HEK293T (cell line): Measurements from ENCODE around the gene CXXC5.

ENCODE experiments used
- BHLHE40 ChIP-seq: fragments of 450-650 bp; IDR thresholded peaks from 2 replicates; pipeline ENCODE4 v1.6.1; 2016; ENCODE audit warnings: mild to moderate bottlenecking, moderate library complexity, borderline replicate concordance
- CTBP1 ChIP-seq: fragments of 450-650 bp; IDR thresholded peaks from 2 replicates; pipeline ENCODE4 v1.6.1; 2016; ENCODE audit warnings: borderline replicate concordance
- ELF4 ChIP-seq: fragments of 450-650 bp; IDR thresholded peaks from 2 replicates; pipeline ENCODE4 v1.6.1; 2017; ENCODE audit warnings: antibody characterized with exemption
- FOXA1 ChIP-seq: fragments of 450-650 bp; IDR thresholded peaks from 2 replicates; pipeline ENCODE4 v1.6.1; 2016; ENCODE audit warnings: mild to moderate bottlenecking
- FOXM1 ChIP-seq: fragments of 450-650 bp; IDR thresholded peaks from 2 replicates; pipeline ENCODE4 v1.6.1; 2017; ENCODE audit warnings: mild to moderate bottlenecking, borderline replicate concordance
- SP1 ChIP-seq: fragments of 450-650 bp; IDR thresholded peaks from 2 replicates; pipeline ENCODE4 v1.6.1; 2017
- SUZ12 ChIP-seq: fragments of 450-650 bp; IDR thresholded peaks from 2 replicates; pipeline ENCODE4 v1.6.1; 2016; ENCODE audit warnings: mild to moderate bottlenecking
- TARDBP ChIP-seq: fragments of 450-650 bp; IDR thresholded peaks from 2 replicates; pipeline ENCODE4 v1.6.1; 2016
- ZNF384 ChIP-seq: fragments of 450-650 bp; IDR thresholded peaks from 2 replicates; pipeline ENCODE4 v1.6.1; 2016
- TF ChIP-seq, protein P1 (sequence below): fragments of 450-650 bp; IDR thresholded peaks from 2 replicates; pipeline ENCODE4 v1.6.1; 2016

DNA sequence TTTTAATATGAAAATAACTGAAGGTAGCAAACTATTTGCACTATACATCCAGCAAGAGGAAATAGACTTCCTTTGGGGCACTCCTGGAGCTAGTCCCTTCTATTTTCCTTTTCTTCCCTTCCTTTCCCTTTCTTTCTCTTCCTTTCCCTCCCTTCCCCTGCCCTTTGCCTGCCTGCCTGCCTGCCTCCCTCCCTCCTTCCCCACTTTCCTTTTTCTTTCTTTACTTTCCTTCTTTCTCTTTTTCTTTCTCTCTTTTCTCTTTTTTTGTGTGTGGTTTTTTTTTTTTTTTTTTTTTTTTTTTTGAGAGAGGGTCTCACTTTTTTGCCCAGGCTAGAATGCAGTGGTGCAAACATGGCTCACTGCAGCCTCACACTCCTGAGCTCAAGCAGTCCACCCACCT lies 17.3 kb upstream of the CXXC5 start:
- TF ChIP-seq SP1 = no peak
- TF ChIP-seq BHLHE40 = no peak
- no peak for TF ChIP-seq TARDBP
- TF ChIP-seq ELF4 = no peak
- no peak for TF ChIP-seq FOXM1
- no peak for TF ChIP-seq CTBP1
- no peak for TF ChIP-seq FOXA1
- TF ChIP-seq, protein P1, sequence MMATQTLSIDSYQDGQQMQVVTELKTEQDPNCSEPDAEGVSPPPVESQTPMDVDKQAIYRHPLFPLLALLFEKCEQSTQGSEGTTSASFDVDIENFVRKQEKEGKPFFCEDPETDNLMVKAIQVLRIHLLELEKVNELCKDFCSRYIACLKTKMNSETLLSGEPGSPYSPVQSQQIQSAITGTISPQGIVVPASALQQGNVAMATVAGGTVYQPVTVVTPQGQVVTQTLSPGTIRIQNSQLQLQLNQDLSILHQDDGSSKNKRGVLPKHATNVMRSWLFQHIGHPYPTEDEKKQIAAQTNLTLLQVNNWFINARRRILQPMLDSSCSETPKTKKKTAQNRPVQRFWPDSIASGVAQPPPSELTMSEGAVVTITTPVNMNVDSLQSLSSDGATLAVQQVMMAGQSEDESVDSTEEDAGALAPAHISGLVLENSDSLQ = no peak
- no peak for TF ChIP-seq ZNF384
- TF ChIP-seq SUZ12 = no peak
